Measurements from ENCODE around the gene LRRC3B.

DNA sequence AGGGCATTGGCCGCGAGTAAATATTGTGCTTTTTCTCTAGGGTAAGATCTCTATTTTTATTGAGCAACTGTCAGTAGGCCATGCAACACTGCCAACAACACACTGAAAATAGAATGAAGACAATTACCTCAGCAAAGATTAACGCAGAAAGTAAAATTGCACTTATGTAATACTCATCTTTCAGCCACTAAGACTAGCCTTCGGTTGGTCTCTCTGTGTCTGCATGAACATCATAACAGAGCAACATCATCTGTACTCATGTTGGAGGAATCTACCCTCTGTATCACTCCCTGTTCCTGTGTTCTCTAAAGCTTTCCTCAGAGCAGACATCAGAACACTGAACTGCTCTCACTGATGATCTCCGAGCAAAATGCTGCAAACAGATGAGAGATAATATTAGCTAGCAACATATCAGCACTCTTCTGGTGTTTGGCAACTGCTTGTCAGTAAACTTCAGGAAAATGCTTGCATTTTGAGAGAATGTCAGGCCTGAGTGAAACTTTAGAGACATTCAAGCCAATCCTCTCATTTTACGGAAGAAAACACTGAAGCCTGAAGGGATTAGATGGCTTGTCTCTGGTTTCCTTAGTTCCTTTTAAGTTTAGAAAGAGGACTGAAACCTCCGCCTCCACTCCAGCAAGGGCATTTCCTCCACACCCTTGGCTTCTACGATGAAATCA lies 8.4 kb upstream of the LRRC3B start:
- no peak for TF ChIP-seq ZNF266 (tag by site-specific recombination; IDR thresholded peaks at IDR 0.05; ENCODE audit: low read depth)
- TF ChIP-seq, protein P1, sequence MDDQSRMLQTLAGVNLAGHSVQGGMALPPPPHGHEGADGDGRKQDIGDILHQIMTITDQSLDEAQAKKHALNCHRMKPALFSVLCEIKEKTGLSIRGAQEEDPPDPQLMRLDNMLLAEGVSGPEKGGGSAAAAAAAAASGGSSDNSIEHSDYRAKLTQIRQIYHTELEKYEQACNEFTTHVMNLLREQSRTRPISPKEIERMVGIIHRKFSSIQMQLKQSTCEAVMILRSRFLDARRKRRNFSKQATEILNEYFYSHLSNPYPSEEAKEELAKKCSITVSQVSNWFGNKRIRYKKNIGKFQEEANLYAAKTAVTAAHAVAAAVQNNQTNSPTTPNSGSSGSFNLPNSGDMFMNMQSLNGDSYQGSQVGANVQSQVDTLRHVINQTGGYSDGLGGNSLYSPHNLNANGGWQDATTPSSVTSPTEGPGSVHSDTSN (CRISPR knock-in tag; IDR thresholded peaks at IDR 0.05): no peak
- TF ChIP-seq, protein P2, sequence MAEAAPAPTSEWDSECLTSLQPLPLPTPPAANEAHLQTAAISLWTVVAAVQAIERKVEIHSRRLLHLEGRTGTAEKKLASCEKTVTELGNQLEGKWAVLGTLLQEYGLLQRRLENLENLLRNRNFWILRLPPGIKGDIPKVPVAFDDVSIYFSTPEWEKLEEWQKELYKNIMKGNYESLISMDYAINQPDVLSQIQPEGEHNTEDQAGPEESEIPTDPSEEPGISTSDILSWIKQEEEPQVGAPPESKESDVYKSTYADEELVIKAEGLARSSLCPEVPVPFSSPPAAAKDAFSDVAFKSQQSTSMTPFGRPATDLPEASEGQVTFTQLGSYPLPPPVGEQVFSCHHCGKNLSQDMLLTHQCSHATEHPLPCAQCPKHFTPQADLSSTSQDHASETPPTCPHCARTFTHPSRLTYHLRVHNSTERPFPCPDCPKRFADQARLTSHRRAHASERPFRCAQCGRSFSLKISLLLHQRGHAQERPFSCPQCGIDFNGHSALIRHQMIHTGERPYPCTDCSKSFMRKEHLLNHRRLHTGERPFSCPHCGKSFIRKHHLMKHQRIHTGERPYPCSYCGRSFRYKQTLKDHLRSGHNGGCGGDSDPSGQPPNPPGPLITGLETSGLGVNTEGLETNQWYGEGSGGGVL (tag by site-specific recombination; IDR thresholded peaks at IDR 0.05): no peak
- no peak for TF ChIP-seq GLI4 (tag by site-specific recombination; IDR thresholded peaks at IDR 0.05)
- no peak for TF ChIP-seq TRIM28 (IDR thresholded peaks at IDR 0.05; ENCODE audit: borderline replicate concordance, low read length)

Data from HEK293 (cell line).